Hindlimb muscle (tissue), 1 donor: ENCODE data around the gene PRRX1. TPM values are rescaled to one million over a fixed set of nuclear protein-coding genes. Genes with fewer than 3 reads are reported as not detected.

Experiments
- DNase-seq: peaks from one replicate; pipeline ENCODE4 v3.0.0-alpha.2; 2013
- polyA plus RNA-seq: library from polyadenylated mRNA; unstranded; fragments of 120-200 nt; gene quantifications from one replicate; pipeline ENCODE4 v1.2.1, GENCODE V29; 2013; ENCODE audit not compliant: insufficient read length

Gene PRRX1
- polyA plus RNA-seq, 1 donor = 179 TPM

- DNase-seq = no peak
These were observed 59.6 kb downstream of the PRRX1 start for GRCh38 chr1:170723518-170723917.

GRCh38 chr1:170725326-170725725 lies 61.4 kb downstream of the PRRX1 start:
- DNase-seq = no peak

GRCh38 chr1:170727963-170728362 lies 64.0 kb downstream of the PRRX1 start:
- DNase-seq = no peak

GRCh38 chr1:170729225-170730002 lies 65.5 kb downstream of the PRRX1 start:
- no peak for DNase-seq

GRCh38 chr1:170730014-170730413 lies 66.1 kb downstream of the PRRX1 start:
- DNase-seq = no peak

- no peak for DNase-seq
These were observed 66.5 kb downstream of the PRRX1 start for GRCh38 chr1:170730438-170730837.

GRCh38 chr1:170731566-170732251 lies 67.8 kb downstream of the PRRX1 start:
- no peak for DNase-seq

GRCh38 chr1:170732252-170732588 lies 68.3 kb downstream of the PRRX1 start:
- DNase-seq = no peak

GRCh38 chr1:170734412-170735175 lies 70.7 kb downstream of the PRRX1 start:
- DNase-seq = no peak

GRCh38 chr1:170735366-170736263 lies 71.7 kb downstream of the PRRX1 start:
- DNase-seq = no peak

- DNase-seq = no peak
These were observed 75.9 kb downstream of the PRRX1 start for GRCh38 chr1:170739803-170740202.

GRCh38 chr1:170741678-170742077 lies 77.7 kb downstream of the PRRX1 start:
- DNase-seq = no peak

GRCh38 chr1:170742600-170742999 lies 78.7 kb downstream of the PRRX1 start:
- no peak for DNase-seq

GRCh38 chr1:170743083-170743482 lies 79.2 kb downstream of the PRRX1 start:
- DNase-seq = no peak

- no peak for DNase-seq
These were observed 85.6 kb downstream of the PRRX1 start for GRCh38 chr1:170749549-170749948.

GRCh38 chr1:170749959-170750358 lies 86.0 kb downstream of the PRRX1 start:
- DNase-seq = no peak

- DNase-seq = no peak
These were observed 91.9 kb downstream of the PRRX1 start for GRCh38 chr1:170755795-170756194.

- no peak for DNase-seq
These were observed 95.1 kb downstream of the PRRX1 start for GRCh38 chr1:170758992-170759391.

GRCh38 chr1:170765279-170765678 lies 101.3 kb downstream of the PRRX1 start:
- DNase-seq = no peak

- DNase-seq = peak; percentile 40
These were observed 101.9 kb downstream of the PRRX1 start for GRCh38 chr1:170765712-170766330.

GRCh38 chr1:170768929-170769328 lies 105.0 kb downstream of the PRRX1 start:
- DNase-seq = no peak

GRCh38 chr1:170769691-170770090 lies 105.8 kb downstream of the PRRX1 start:
- no peak for DNase-seq
